GM06990 (cell line): Measurements from ENCODE around the gene PALLD.

Source experiments
- DNase-seq: peaks from one replicate; pipeline ENCODE4 v3.0.0-alpha.2; 2011; ENCODE audit not compliant: insufficient read length; ENCODE audit errors: extremely low read depth
- H3K27me3 ChIP-seq: replicated peaks from 2 replicates; pipeline ENCODE4 v1.6.0; 2011; ENCODE audit warnings: low read length; ENCODE audit not compliant: control insufficient read depth, insufficient read depth
- H3K36me3 ChIP-seq: 2 replicates; pipeline ENCODE4 v1.5.1; 2011; ENCODE audit warnings: low read length; ENCODE audit not compliant: control insufficient read depth, insufficient read depth
- H3K4me3 ChIP-seq: replicated peaks from 2 replicates; pipeline ENCODE4 v1.5.1; 2011; ENCODE audit warnings: low read depth, mild to moderate bottlenecking, control low read depth, low read length
- CTCF ChIP-seq: IDR thresholded peaks from 2 replicates; pipeline ENCODE4 v1.5.1; 2011; ENCODE audit warnings: low read length, control low read depth, mild to moderate bottlenecking, inconsistent platforms; ENCODE audit not compliant: insufficient read depth, poor library complexity, severe bottlenecking

Gene PALLD

GRCh38 chr4:168588916-168589531 is 92.2 kb downstream of the PALLD start:
- H3K27me3 ChIP-seq = no peaks in the 10 kb centered on the region
- no peak for TF ChIP-seq CTCF
- no peaks in the 10 kb centered on the region for H3K36me3 ChIP-seq
- no peak for DNase-seq
- no peak overlapping the region for H3K4me3 ChIP-seq

- H3K27me3 ChIP-seq = no peaks in the 10 kb centered on the region
- TF ChIP-seq CTCF = no peak
- H3K36me3 ChIP-seq = no peaks in the 10 kb centered on the region
- no peak for DNase-seq
- no peak overlapping the region for H3K4me3 ChIP-seq
These were observed 95.8 kb downstream of the PALLD start for GRCh38 chr4:168592676-168593075.

- no peak for DNase-seq
- no peak for TF ChIP-seq CTCF
- no peaks in the 10 kb centered on the region for H3K36me3 ChIP-seq
- no peaks in the 10 kb centered on the region for H3K27me3 ChIP-seq
- H3K4me3 ChIP-seq = no peak overlapping the region
These were observed 96.5 kb downstream of the PALLD start for GRCh38 chr4:168593399-168593798.

GRCh38 chr4:168594121-168594520 is 97.3 kb downstream of the PALLD start:
- Histone ChIP-seq H3K36me3 (no peaks in the 10 kb centered on the region), H3K4me3 (no peak overlapping the region), H3K27me3 (no peaks in the 10 kb centered on the region)
- no peak for TF ChIP-seq CTCF
- no peak for DNase-seq

GRCh38 chr4:168598191-168598590 is 101.3 kb downstream of the PALLD start:
- H3K27me3 ChIP-seq = no peaks in the 10 kb centered on the region
- no peak for TF ChIP-seq CTCF
- H3K36me3 ChIP-seq = no peaks in the 10 kb centered on the region
- H3K4me3 ChIP-seq = no peak overlapping the region
- DNase-seq = no peak
